ENCODE measurements around the gene NES. TPM values are rescaled to one million over a fixed set of nuclear protein-coding genes. Genes with fewer than 3 reads are reported as not detected.
A peak's percentile ranks its signal among the peaks of the same experiment; 100 is the strongest.

Gene NES
- total and polyA plus RNA-seq, 2 donors: 3.3 to 3.7 TPM

DNA sequence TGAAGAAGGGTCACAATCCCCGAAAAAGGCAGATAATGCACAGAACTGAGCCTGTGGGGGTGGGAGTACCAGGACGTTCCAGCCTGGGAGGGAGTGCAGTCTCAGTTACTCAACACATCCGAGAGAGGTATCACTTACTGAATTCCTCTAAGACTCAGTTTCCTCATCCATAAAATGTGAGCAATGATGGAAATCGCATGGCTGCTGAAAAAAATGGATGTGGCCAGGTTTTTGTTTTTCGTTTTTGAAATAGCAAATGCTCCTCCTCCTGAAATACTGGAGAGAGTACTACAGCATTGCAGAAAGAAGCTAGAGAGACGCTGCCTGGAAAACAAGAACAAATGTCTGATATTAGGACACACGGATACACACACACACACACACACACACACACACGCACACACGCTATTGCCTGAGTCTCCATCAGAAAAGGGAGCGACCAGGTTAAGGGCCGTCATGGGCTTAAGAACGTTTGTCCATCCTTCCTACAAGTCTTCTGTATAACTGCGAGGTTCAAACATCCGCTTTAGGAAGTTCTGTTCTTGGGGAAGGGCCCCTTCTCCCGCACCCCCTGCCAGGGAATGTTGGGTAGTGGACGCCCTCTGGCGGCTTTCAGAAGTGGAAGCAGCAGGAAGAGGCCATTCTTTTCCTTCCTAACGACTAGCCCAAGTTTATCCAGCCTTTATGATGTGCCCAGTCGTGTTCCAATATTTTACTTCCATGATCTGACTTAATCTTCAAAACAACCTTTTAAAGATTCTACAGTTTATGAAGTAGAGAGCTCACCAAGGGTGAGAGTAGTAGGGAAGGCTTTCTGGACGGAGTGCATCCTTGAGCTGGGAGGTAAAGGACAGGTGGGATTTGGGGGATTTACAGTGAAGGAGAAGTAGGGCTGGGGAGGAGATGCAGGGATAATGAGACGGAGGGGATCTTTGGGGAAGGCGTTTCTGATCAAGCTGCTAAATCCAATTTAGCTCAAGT lies 699 bp upstream of the NES start:
- Histone ChIP-seq H3K27me3 (ENCODE audit: control insufficient read depth in 2 of 2, insufficient read depth in 1 of 2, low read length in 1 of 2) (peaks cover 48 to 97% of the 10 kb centered on the region in 2 donors), H3K4me3 (ENCODE audit: low read length in 2 of 2) (no peak overlapping the region), H3K36me3 (ENCODE audit: control insufficient read depth in 2 of 2, insufficient read depth in 2 of 2, low read length in 1 of 2) (no peaks in the 10 kb centered on the region), H3K9me3 (ENCODE audit: control insufficient read depth in 2 of 2, insufficient read depth in 1 of 2, low read length in 1 of 2) (peaks cover 0 to 3% of the 10 kb centered on the region in 2 donors), H3K27ac (ENCODE audit: low read depth in 1 of 2, low read length in 1 of 2) (no peak overlapping the region), H3K4me1 (ENCODE audit: control insufficient read depth in 2 of 2, insufficient read depth in 2 of 2, low read length in 2 of 2) (peaks cover 0 to 5% of the 10 kb centered on the region in 2 donors)
- 5% methylated on average over 22 of the region's 22 CpGs for WGBS
- peak in 1 of 9 donors; percentile 57 for DNase-seq (ENCODE audit: low read depth in 6 of 9, low spot score in 9 of 9)

GRCh38 chr1:156676114-156676819 lies 940 bp downstream of the NES start:
- Histone ChIP-seq H3K27me3 (ENCODE audit: control insufficient read depth in 2 of 2, insufficient read depth in 1 of 2, low read length in 1 of 2) (peaks cover 48 to 97% of the 10 kb centered on the region in 2 donors), H3K4me1 (ENCODE audit: control insufficient read depth in 2 of 2, insufficient read depth in 2 of 2, low read length in 2 of 2) (peaks cover 0 to 5% of the 10 kb centered on the region in 2 donors), H3K36me3 (ENCODE audit: control insufficient read depth in 2 of 2, insufficient read depth in 2 of 2, low read length in 1 of 2) (no peaks in the 10 kb centered on the region), H3K9me3 (ENCODE audit: control insufficient read depth in 2 of 2, insufficient read depth in 1 of 2, low read length in 1 of 2) (peaks cover 0 to 3% of the 10 kb centered on the region in 2 donors), H3K4me3 (ENCODE audit: low read length in 2 of 2) (no peak overlapping the region), H3K27ac (ENCODE audit: low read depth in 1 of 2, low read length in 1 of 2) (no peak overlapping the region)
- no peak for DNase-seq (ENCODE audit: low read depth in 6 of 9, low spot score in 9 of 9)
- 37% methylated on average over 49 of the region's 49 CpGs for WGBS

GRCh38 chr1:156675210-156676113 lies 1.7 kb downstream of the NES start:
- Histone ChIP-seq H3K9me3 (ENCODE audit: control insufficient read depth in 2 of 2, insufficient read depth in 1 of 2, low read length in 1 of 2) (no peaks in the 10 kb centered on the region), H3K27me3 (ENCODE audit: control insufficient read depth in 2 of 2, insufficient read depth in 1 of 2, low read length in 1 of 2) (peaks cover 49 to 98% of the 10 kb centered on the region in 2 donors), H3K4me1 (ENCODE audit: control insufficient read depth in 2 of 2, insufficient read depth in 2 of 2, low read length in 2 of 2) (peaks cover 0 to 5% of the 10 kb centered on the region in 2 donors), H3K4me3 (ENCODE audit: low read length in 2 of 2) (no peak overlapping the region), H3K36me3 (ENCODE audit: control insufficient read depth in 2 of 2, insufficient read depth in 2 of 2, low read length in 1 of 2) (no peaks in the 10 kb centered on the region), H3K27ac (ENCODE audit: low read depth in 1 of 2, low read length in 1 of 2) (no peak overlapping the region)
- 86% methylated on average over 18 of the region's 18 CpGs for WGBS
- DNase-seq (ENCODE audit: low read depth in 6 of 9, low spot score in 9 of 9): no peak

- no peak for DNase-seq (ENCODE audit: low read depth in 6 of 9, low spot score in 9 of 9)
- Histone ChIP-seq H3K36me3 (ENCODE audit: control insufficient read depth in 2 of 2, insufficient read depth in 2 of 2, low read length in 1 of 2) (no peaks in the 10 kb centered on the region), H3K27ac (ENCODE audit: low read depth in 1 of 2, low read length in 1 of 2) (no peak overlapping the region), H3K4me3 (ENCODE audit: low read length in 2 of 2) (no peak overlapping the region), H3K4me1 (ENCODE audit: control insufficient read depth in 2 of 2, insufficient read depth in 2 of 2, low read length in 2 of 2) (peaks cover 0 to 5% of the 10 kb centered on the region in 2 donors), H3K27me3 (ENCODE audit: control insufficient read depth in 2 of 2, insufficient read depth in 1 of 2, low read length in 1 of 2) (peaks cover 40 to 97% of the 10 kb centered on the region in 2 donors), H3K9me3 (ENCODE audit: control insufficient read depth in 2 of 2, insufficient read depth in 1 of 2, low read length in 1 of 2) (no peaks in the 10 kb centered on the region)
- 78% methylated on average over 8 of the region's 8 CpGs for WGBS
These were observed 3.7 kb downstream of the NES start for GRCh38 chr1:156673387-156674121.

DNA sequence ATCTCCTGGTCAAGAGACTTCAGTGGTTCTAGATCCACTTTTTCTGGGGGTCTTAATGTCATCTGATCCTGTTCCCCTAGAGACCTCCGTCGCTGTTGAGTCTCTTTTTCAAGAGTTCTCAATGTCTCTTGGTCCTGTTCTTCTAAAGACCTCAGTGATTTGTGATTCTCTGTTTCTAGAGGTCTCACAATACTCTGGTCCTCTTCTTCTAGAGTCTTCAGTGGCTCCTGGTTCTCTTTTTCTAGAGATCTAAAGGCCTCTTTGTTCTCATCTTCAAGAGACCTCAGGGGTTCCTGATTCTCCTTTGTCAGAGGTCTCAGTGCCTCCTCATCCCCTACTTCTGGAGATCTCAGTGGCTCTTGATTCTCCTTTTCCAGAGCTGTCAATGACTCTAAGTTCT lies 5.4 kb downstream of the NES start:
- H3K4me1 ChIP-seq (ENCODE audit: control insufficient read depth in 2 of 2, insufficient read depth in 2 of 2, low read length in 2 of 2): no peaks in the 10 kb centered on the region
- H3K4me3 ChIP-seq (ENCODE audit: low read length in 2 of 2): no peak overlapping the region
- H3K27me3 ChIP-seq (ENCODE audit: control insufficient read depth in 2 of 2, insufficient read depth in 1 of 2, low read length in 1 of 2): peaks cover 23 to 86% of the 10 kb centered on the region in 2 donors
- H3K27ac ChIP-seq (ENCODE audit: low read depth in 1 of 2, low read length in 1 of 2): no peak overlapping the region
- no peaks in the 10 kb centered on the region for H3K36me3 ChIP-seq (ENCODE audit: control insufficient read depth in 2 of 2, insufficient read depth in 2 of 2, low read length in 1 of 2)
- no peak for DNase-seq (ENCODE audit: low read depth in 6 of 9, low spot score in 9 of 9)
- H3K9me3 ChIP-seq (ENCODE audit: control insufficient read depth in 2 of 2, insufficient read depth in 1 of 2, low read length in 1 of 2): no peaks in the 10 kb centered on the region
- 97% methylated on average over 2 of the region's 2 CpGs for WGBS

GRCh38 chr1:156670791-156671190 lies 6.4 kb downstream of the NES start:
- H3K4me1 ChIP-seq (ENCODE audit: control insufficient read depth in 2 of 2, insufficient read depth in 2 of 2, low read length in 2 of 2): no peaks in the 10 kb centered on the region
- H3K4me3 ChIP-seq (ENCODE audit: low read length in 2 of 2): no peak overlapping the region
- H3K27me3 ChIP-seq (ENCODE audit: control insufficient read depth in 2 of 2, insufficient read depth in 1 of 2, low read length in 1 of 2): peaks cover 13 to 79% of the 10 kb centered on the region in 2 donors
- no peak overlapping the region for H3K27ac ChIP-seq (ENCODE audit: low read depth in 1 of 2, low read length in 1 of 2)
- no peak for DNase-seq (ENCODE audit: low read depth in 6 of 9, low spot score in 9 of 9)
- H3K9me3 ChIP-seq (ENCODE audit: control insufficient read depth in 2 of 2, insufficient read depth in 1 of 2, low read length in 1 of 2): no peaks in the 10 kb centered on the region
- H3K36me3 ChIP-seq (ENCODE audit: control insufficient read depth in 2 of 2, insufficient read depth in 2 of 2, low read length in 1 of 2): no peaks in the 10 kb centered on the region
- WGBS: 94% methylated on average over 4 of the region's 4 CpGs

DNA sequence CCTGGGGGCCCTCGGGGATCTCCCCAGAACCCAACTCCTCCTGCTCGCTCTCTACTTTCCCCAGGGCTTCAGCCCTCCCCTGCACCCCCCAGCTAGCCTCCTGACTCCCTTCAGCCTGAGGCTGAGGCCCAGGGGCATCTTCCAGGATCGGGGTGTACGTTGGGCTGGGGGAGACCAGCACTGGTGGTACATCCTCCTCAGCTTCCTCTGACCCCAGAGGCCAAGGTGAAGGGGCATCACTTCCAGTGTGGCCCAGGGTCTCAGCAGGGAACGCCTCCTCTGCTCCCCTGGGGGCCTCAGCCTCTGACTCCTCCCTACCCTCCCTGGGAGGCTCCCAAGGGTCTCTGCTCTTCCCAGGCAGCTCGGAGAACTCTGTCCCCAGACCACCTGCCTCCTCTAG lies 6.8 kb downstream of the NES start:
- H3K4me3 ChIP-seq (ENCODE audit: low read length in 2 of 2): no peak overlapping the region
- 90% methylated on average over 6 of the region's 6 CpGs for WGBS
- DNase-seq (ENCODE audit: low read depth in 6 of 9, low spot score in 9 of 9): no peak
- no peaks in the 10 kb centered on the region for H3K36me3 ChIP-seq (ENCODE audit: control insufficient read depth in 2 of 2, insufficient read depth in 2 of 2, low read length in 1 of 2)
- peaks cover 9 to 79% of the 10 kb centered on the region in 2 donors for H3K27me3 ChIP-seq (ENCODE audit: control insufficient read depth in 2 of 2, insufficient read depth in 1 of 2, low read length in 1 of 2)
- H3K4me1 ChIP-seq (ENCODE audit: control insufficient read depth in 2 of 2, insufficient read depth in 2 of 2, low read length in 2 of 2): no peaks in the 10 kb centered on the region
- no peaks in the 10 kb centered on the region for H3K9me3 ChIP-seq (ENCODE audit: control insufficient read depth in 2 of 2, insufficient read depth in 1 of 2, low read length in 1 of 2)
- H3K27ac ChIP-seq (ENCODE audit: low read depth in 1 of 2, low read length in 1 of 2): no peak overlapping the region

GRCh38 chr1:156669794-156670193 lies 7.4 kb downstream of the NES start:
- no peak overlapping the region for H3K27ac ChIP-seq (ENCODE audit: low read depth in 1 of 2, low read length in 1 of 2)
- WGBS: 91% methylated on average over 5 of the region's 5 CpGs
- H3K4me1 ChIP-seq (ENCODE audit: control insufficient read depth in 2 of 2, insufficient read depth in 2 of 2, low read length in 2 of 2): peaks cover 0 to 3% of the 10 kb centered on the region in 2 donors
- no peaks in the 10 kb centered on the region for H3K36me3 ChIP-seq (ENCODE audit: control insufficient read depth in 2 of 2, insufficient read depth in 2 of 2, low read length in 1 of 2)
- DNase-seq (ENCODE audit: low read depth in 6 of 9, low spot score in 9 of 9): no peak
- H3K9me3 ChIP-seq (ENCODE audit: control insufficient read depth in 2 of 2, insufficient read depth in 1 of 2, low read length in 1 of 2): no peaks in the 10 kb centered on the region
- no peak overlapping the region for H3K4me3 ChIP-seq (ENCODE audit: low read length in 2 of 2)
- peaks cover 5 to 79% of the 10 kb centered on the region in 2 donors for H3K27me3 ChIP-seq (ENCODE audit: control insufficient read depth in 2 of 2, insufficient read depth in 1 of 2, low read length in 1 of 2)
